ENCODE data around the gene MECR.

Gene MECR

GRCh38 chr1:29230553-29231378 lies at the start of gene MECR:
Gene MECR (minus strand): TSS chr1:29230934. CDS start chr1:29230906, 28 bp downstream.
- Histone ChIP-seq H3K27me3 (replicated peaks; ENCODE audit: control insufficient read depth, insufficient read depth, low read length) (no peaks in the 10 kb centered on the region), H3K36me3 (ENCODE audit: control insufficient read depth, insufficient read depth, low read length) (no peaks in the 10 kb centered on the region), H3K4me3 (replicated peaks; ENCODE audit: low read depth, low read length) (peak within 1 kb of the TSS; percentile 89)
- peak; percentile 96 for DNase-seq (ENCODE audit: extremely low read depth, insufficient read length)
- TF ChIP-seq CTCF (IDR thresholded peaks at IDR 0.05; ENCODE audit: insufficient read depth, low read length, poor library complexity, severe bottlenecking): peak; percentile 40

- no peaks in the 10 kb centered on the region for H3K27me3 ChIP-seq (replicated peaks; ENCODE audit: control insufficient read depth, insufficient read depth, low read length)
- no peak for TF ChIP-seq CTCF (IDR thresholded peaks at IDR 0.05; ENCODE audit: insufficient read depth, low read length, poor library complexity, severe bottlenecking)
- no peak for DNase-seq (ENCODE audit: extremely low read depth, insufficient read length)
- no peak overlapping the region for H3K4me3 ChIP-seq (replicated peaks; ENCODE audit: low read depth, low read length)
- H3K36me3 ChIP-seq (ENCODE audit: control insufficient read depth, insufficient read depth, low read length): no peaks in the 10 kb centered on the region
Measured at GRCh38 chr1:29279951-29280391, 49.2 kb upstream of the MECR start.

DNA sequence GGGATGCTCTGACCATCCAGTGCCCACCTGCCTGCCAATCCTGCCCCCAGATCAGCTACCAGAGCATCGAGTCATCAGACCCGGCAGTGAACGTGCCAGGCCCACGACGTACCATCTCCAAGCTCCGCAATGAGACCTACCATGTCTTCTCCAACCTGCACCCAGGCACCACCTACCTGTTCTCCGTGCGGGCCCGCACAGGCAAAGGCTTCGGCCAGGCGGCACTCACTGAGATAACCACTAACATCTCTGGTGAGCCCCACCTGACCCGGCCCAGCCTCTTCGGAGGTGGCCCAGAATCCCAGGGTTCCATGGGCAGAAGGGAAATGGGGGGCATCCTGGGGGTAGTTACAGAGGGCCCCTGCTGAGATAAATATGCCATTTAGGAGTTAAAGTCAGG lies 48.7 kb upstream of the MECR start:
- no peak for DNase-seq (ENCODE audit: extremely low read depth, insufficient read length)
- no peak for TF ChIP-seq CTCF (IDR thresholded peaks at IDR 0.05; ENCODE audit: insufficient read depth, low read length, poor library complexity, severe bottlenecking)
- Histone ChIP-seq H3K4me3 (replicated peaks; ENCODE audit: low read depth, low read length) (no peak overlapping the region), H3K27me3 (replicated peaks; ENCODE audit: control insufficient read depth, insufficient read depth, low read length) (no peaks in the 10 kb centered on the region), H3K36me3 (ENCODE audit: control insufficient read depth, insufficient read depth, low read length) (no peaks in the 10 kb centered on the region)

GRCh38 chr1:29278124-29278523 lies 47.4 kb upstream of the MECR start:
- H3K27me3 ChIP-seq (replicated peaks; ENCODE audit: control insufficient read depth, insufficient read depth, low read length): no peaks in the 10 kb centered on the region
- H3K4me3 ChIP-seq (replicated peaks; ENCODE audit: low read depth, low read length): no peak overlapping the region
- DNase-seq (ENCODE audit: extremely low read depth, insufficient read length): no peak
- no peak for TF ChIP-seq CTCF (IDR thresholded peaks at IDR 0.05; ENCODE audit: insufficient read depth, low read length, poor library complexity, severe bottlenecking)
- no peaks in the 10 kb centered on the region for H3K36me3 ChIP-seq (ENCODE audit: control insufficient read depth, insufficient read depth, low read length)

- no peaks in the 10 kb centered on the region; the same call in 1 of the 2 replicates for H3K27me3 ChIP-seq (replicated peaks; ENCODE audit: control insufficient read depth, insufficient read depth, low read length)
- DNase-seq (ENCODE audit: extremely low read depth, insufficient read length): no peak
- no peak for TF ChIP-seq CTCF (IDR thresholded peaks at IDR 0.05; ENCODE audit: insufficient read depth, low read length, poor library complexity, severe bottlenecking)
- H3K36me3 ChIP-seq (ENCODE audit: control insufficient read depth, insufficient read depth, low read length): no peaks in the 10 kb centered on the region
- no peak overlapping the region for H3K4me3 ChIP-seq (replicated peaks; ENCODE audit: low read depth, low read length)
Measured at GRCh38 chr1:29275435-29275834, 44.7 kb upstream of the MECR start.

Measured in GM06990 (cell line).